Stomach smooth muscle (tissue), 2 donors: Measurements from ENCODE around the gene SOS1.

ENCODE experiments used
- H3K27ac ChIP-seq: one replicate; pipeline ENCODE4 v1.7.0; 2013; ENCODE audit warnings: mild to moderate bottlenecking, low read length, inconsistent platforms
- H3K27me3 ChIP-seq, 2 donors: one replicate each; pipeline ENCODE4 v1.7.0; 2013; ENCODE audit warnings: low read length in 2 of 2; ENCODE audit not compliant: insufficient read depth in 2 of 2, control insufficient read depth in 1 of 2
- H3K36me3 ChIP-seq, 2 donors: one replicate each; pipeline ENCODE4 v1.7.0; 2013; ENCODE audit warnings: low read length in 2 of 2; ENCODE audit not compliant: control insufficient read depth in 2 of 2, insufficient read depth in 2 of 2
- H3K4me1 ChIP-seq: one replicate; pipeline ENCODE4 v1.7.0; 2013; ENCODE audit warnings: low read length; ENCODE audit not compliant: control insufficient read depth, insufficient read depth
- H3K4me3 ChIP-seq, 2 donors: one replicate each; pipeline ENCODE4 v1.7.0; 2013; ENCODE audit warnings: low read length in 2 of 2
- H3K9ac ChIP-seq, 2 donors: one replicate each; pipeline ENCODE4 v1.7.0; 2013; ENCODE audit warnings: low read length in 2 of 2, mild to moderate bottlenecking in 1 of 2
- H3K9me3 ChIP-seq, 2 donors: one replicate each; pipeline ENCODE4 v1.7.0; 2013; ENCODE audit warnings: low read length in 2 of 2; ENCODE audit not compliant: control insufficient read depth in 2 of 2
- donor health status: healthy.
- donor health status: Pancreatic carcinoma.

The SOS1 gene

DNA sequence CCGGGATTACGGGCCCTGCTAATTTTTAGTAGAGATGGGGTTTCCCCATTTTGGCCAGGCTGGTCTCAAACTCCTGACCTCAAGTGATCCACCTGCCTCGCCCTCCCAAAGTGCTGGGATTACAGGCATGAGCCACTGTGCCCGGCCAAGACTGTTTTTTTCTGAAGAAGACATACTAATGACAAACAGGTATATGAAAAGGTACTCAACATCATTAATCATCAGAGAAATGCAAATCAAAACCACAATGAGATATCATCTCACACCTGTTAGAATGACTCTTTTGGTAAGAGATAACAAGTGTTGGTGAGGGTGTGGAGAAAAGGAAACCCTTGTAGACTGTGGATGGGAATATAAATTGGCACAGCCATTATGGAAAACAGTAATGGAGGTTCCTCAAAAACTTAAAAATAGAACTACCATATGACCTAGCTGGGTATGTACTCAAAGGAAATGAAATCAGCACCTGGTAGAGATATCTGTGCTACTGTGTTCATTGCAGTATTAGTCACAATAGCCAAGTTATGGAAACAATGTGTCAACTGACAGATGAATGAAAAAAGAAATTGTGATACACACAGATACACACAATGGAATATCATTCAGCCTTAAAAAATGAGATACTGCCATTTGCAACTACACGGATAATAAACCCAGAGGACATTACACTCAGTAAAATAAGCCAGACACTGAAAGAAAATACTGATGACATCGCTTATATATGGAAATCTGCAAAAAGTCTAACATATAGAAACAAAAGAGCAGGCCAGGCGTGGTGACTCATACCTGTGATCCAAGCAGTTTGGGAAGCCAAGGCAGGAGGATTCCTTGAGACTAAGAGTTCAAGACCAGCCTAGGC is 20.8 kb downstream of the SOS1 start:
- Histone ChIP-seq H3K27ac (no peak overlapping the region), H3K9ac (no peak overlapping the region), H3K4me1 (no peaks in the 10 kb centered on the region), H3K36me3 (no peaks in the 10 kb centered on the region), H3K9me3 (no peaks in the 10 kb centered on the region), H3K27me3 (no peaks in the 10 kb centered on the region), H3K4me3 (no peak overlapping the region)

DNA sequence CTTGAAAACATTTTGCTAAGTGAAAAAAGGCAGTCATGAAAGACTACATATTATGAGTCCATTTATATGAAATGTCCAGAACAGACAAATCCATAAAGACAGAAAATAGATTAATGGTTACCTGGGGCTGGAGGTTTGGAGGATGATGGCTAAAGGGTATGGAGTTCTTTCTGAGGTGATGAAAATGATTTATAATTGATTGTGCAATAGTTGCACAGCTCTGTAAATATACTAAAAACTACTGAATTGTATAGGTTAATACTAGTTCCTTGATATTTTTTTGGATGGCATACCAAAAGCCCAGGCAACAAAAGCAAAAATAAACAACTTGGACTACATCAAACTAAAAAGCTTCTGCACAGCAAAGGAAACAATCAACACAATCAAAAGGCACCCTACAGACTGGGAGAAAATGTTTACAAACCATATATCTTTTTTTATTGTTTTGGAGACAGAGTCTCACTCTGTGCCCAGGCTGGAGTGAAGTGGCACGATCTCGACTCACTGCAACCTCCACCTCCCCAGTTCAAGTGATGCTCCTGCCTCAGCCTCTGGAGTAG is 21.5 kb downstream of the SOS1 start:
- H3K4me3 ChIP-seq: no peak overlapping the region
- no peaks in the 10 kb centered on the region for H3K4me1 ChIP-seq
- H3K9me3 ChIP-seq: no peaks in the 10 kb centered on the region
- no peaks in the 10 kb centered on the region for H3K36me3 ChIP-seq
- no peak overlapping the region for H3K27ac ChIP-seq
- H3K9ac ChIP-seq: no peak overlapping the region
- H3K27me3 ChIP-seq: no peaks in the 10 kb centered on the region

DNA sequence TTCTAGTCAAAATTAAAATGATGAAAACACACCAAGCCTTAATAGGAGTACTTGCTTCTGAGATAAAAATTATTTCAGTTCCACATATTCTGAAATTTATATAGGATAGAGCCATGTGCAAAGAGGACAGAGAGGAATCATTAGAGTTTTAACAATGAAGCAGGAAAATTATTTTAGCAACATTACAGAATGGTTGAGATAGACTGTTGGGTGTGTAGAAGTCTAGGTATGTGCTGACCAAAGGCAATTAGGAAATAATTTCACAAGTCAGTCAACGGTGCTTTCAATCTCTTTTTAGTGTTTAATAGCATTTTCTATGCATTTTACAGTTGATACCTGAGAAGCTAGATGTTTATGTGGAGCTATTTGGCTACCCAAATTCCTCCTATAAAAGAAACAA is 25.2 kb downstream of the SOS1 start:
- Histone ChIP-seq H3K4me3 (no peak overlapping the region), H3K4me1 (no peaks in the 10 kb centered on the region), H3K36me3 (no peaks in the 10 kb centered on the region), H3K9ac (no peak overlapping the region), H3K27ac (no peak overlapping the region), H3K27me3 (no peaks in the 10 kb centered on the region), H3K9me3 (no peaks in the 10 kb centered on the region)

DNA sequence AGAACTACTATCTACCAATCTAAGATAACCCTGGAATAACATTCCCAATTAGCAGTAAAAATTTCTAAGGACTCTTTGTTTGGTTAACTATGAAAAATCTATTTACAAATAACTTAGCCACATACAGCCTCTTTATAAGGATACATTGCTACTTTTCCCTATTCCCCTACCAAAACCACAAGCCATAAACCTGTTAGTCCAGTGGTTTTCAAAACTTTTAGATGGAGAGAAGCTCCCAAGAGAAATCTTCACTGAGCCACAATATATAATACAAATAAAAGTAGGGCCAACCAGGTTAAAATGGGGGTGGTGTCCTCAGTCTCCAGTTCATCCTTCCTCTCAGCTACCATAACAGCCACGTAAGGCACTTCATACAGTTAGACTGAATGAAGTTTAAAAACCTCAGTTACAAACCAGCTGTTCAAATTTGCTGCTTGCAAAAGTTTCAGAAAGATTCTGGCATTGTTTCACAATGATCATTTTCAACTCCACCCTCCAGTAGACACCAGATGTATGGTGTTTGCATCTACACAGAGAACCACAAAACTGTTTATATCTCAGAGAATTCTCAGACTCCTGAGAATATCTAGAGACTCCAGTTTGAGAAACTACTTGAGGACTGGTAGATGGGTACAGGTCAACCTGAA is 26.0 kb downstream of the SOS1 start:
- Histone ChIP-seq H3K27me3 (no peaks in the 10 kb centered on the region), H3K9ac (no peak overlapping the region), H3K36me3 (no peaks in the 10 kb centered on the region), H3K9me3 (no peaks in the 10 kb centered on the region), H3K4me1 (no peaks in the 10 kb centered on the region), H3K4me3 (no peak overlapping the region), H3K27ac (no peak overlapping the region)

DNA sequence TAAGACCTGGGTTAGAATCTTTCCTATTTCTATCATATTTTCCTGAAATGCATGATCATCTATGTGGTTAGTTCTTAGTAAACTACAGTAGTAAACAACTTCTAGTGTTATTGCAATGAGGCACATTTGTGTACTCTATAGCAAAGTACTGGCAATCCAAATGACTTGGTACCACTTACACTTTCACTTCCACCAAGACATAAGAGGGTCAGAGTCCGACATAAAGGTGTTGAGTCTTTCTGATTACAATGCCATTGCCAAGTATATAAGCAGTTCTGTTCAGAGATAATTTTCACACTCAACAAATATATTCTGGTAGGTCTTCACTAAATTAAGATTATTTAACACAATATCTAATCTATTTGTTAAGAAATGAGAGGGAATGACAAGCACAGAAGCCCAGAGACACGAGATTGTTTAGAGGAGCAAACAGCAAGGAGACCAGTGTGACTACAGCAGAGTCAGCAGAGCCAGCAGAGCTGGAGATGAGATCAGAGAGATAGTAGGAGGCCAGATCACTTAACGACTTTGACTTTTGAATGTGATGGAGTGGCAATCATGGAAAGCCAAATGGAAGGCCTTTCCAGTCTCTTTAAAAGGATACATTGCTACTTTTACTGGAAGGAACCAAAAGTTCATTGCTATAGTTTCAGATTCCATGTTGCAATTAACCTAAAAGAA is 27.5 kb downstream of the SOS1 start:
- Histone ChIP-seq H3K27me3 (no peaks in the 10 kb centered on the region), H3K9ac (no peak overlapping the region), H3K4me1 (no peaks in the 10 kb centered on the region), H3K4me3 (no peak overlapping the region), H3K36me3 (no peaks in the 10 kb centered on the region), H3K27ac (no peak overlapping the region), H3K9me3 (no peaks in the 10 kb centered on the region)

DNA sequence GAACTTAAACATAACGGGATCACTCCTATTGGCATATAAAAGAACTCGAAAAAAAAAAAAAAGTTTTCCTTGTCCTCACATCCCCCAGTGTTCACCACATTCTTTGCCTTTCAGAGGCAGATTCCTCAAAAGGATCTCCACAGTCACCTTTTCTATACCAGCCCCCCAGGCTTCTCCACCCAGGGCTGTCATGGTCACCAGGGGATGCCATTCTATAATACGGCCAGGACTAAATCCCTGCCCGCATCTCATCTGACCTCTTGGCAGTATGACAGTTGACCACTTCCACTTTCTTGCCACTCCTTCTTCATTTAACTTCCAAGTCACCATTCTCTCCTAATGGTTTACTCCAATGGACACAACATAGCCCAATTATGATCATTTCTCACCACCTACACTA is 29.3 kb downstream of the SOS1 start:
- H3K27me3 ChIP-seq: no peaks in the 10 kb centered on the region
- H3K27ac ChIP-seq: no peak overlapping the region
- H3K36me3 ChIP-seq: no peaks in the 10 kb centered on the region
- H3K9me3 ChIP-seq: no peaks in the 10 kb centered on the region
- H3K4me3 ChIP-seq: no peak overlapping the region
- no peaks in the 10 kb centered on the region for H3K4me1 ChIP-seq
- no peak overlapping the region for H3K9ac ChIP-seq

DNA sequence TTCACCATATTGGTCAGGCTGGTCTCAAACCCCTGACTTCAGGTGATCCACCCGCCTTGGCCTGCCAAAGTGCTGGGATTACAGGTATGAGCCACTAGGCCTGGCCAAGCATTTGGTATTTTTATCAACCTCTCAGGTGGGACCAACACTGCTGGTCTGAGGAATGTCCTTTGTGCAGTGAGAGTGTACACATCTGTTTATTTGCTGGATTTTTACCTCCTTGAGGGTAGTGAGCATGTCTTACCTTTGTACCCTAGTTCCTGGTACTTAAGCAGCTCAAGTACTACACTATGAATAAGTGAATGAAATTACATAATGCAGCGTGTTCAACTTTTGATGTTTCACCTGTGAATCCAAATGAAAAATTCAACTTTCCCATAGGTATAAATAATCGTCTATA is 29.8 kb downstream of the SOS1 start:
- no peaks in the 10 kb centered on the region for H3K36me3 ChIP-seq
- H3K9ac ChIP-seq: no peak overlapping the region
- H3K4me3 ChIP-seq: no peak overlapping the region
- H3K27me3 ChIP-seq: no peaks in the 10 kb centered on the region
- H3K9me3 ChIP-seq: no peaks in the 10 kb centered on the region
- H3K4me1 ChIP-seq: no peaks in the 10 kb centered on the region
- no peak overlapping the region for H3K27ac ChIP-seq

DNA sequence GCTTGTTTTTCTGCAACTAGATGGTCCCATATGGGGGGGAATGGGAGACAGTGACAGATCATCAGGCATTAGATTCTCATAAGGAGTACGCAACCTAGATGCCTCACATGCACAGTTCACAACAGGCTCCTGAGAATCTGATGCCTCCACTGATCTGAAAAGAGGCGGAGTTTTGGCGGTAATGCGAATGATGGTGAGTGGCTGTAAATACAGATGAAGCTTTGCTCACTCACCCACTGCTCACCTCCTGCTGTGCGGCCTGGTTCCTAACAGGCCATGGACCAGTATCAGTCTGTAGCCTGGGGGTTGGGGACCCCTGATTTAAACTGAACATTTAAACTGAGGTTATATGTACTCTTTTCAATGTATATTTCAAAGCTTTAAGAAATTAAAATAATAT is 40.7 kb downstream of the SOS1 start:
- Histone ChIP-seq H3K9ac (no peak overlapping the region), H3K27me3 (no peaks in the 10 kb centered on the region), H3K9me3 (no peaks in the 10 kb centered on the region), H3K4me1 (no peaks in the 10 kb centered on the region), H3K4me3 (no peak overlapping the region), H3K27ac (no peak overlapping the region), H3K36me3 (no peaks in the 10 kb centered on the region)

DNA sequence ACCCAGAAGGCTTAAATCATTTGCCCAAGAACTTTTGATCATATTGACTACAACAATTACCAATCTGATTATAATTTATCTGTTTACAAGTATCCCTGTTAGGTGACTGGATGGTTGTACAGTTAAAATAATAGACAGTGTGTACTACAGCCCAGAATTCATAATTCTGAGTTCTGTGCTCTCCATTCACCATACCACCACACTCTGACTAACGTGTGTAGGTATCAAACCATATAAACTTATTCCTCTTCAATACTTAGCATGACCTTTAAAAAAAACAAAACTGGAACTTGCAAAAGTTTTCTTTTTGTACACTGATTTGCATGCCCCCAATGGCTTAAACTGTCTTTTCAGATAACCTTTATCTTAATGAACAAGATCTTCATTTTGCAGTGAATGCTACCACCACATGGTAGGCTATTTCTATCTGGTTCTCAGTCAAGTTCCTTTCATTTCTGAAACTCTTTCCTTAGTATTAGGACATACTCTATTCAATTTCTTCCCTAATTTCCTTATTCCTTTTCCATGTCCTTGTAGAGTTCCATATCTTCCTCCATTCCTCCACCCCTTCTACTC is 50.9 kb downstream of the SOS1 start:
- Histone ChIP-seq H3K27ac (no peak overlapping the region), H3K9me3 (no peaks in the 10 kb centered on the region), H3K9ac (no peak overlapping the region), H3K4me3 (no peak overlapping the region), H3K4me1 (peaks cover 8% of the 10 kb centered on the region), H3K36me3 (no peaks in the 10 kb centered on the region), H3K27me3 (no peaks in the 10 kb centered on the region)

DNA sequence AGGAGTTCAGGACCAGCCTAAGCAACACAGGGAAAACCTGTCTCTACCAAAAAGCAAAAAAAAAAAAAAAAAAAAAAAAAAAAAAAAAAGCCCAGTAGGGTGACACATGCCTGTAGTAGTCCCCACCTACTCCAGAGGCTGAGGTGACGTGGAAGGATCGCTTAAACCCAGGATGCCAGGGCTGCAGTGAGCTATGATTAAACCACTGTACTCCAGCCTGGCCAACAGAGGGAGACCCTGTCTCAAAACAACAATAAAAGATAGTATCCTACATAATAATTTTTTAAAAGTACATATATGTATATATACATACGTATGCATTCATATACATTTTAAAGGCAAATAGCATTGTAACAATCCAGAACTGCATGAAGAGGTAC is 51.7 kb downstream of the SOS1 start:
- no peaks in the 10 kb centered on the region for H3K36me3 ChIP-seq
- H3K4me1 ChIP-seq: peaks cover 8% of the 10 kb centered on the region
- H3K27ac ChIP-seq: no peak overlapping the region

More for the DNA sequence above, 51.7 kb downstream of the SOS1 start:
- no peak overlapping the region for H3K9ac ChIP-seq
- no peaks in the 10 kb centered on the region for H3K27me3 ChIP-seq
- no peaks in the 10 kb centered on the region for H3K9me3 ChIP-seq
- no peak overlapping the region for H3K4me3 ChIP-seq
